Measurements from ENCODE around the gene DNAAF8.

The DNAAF8 gene

DNA sequence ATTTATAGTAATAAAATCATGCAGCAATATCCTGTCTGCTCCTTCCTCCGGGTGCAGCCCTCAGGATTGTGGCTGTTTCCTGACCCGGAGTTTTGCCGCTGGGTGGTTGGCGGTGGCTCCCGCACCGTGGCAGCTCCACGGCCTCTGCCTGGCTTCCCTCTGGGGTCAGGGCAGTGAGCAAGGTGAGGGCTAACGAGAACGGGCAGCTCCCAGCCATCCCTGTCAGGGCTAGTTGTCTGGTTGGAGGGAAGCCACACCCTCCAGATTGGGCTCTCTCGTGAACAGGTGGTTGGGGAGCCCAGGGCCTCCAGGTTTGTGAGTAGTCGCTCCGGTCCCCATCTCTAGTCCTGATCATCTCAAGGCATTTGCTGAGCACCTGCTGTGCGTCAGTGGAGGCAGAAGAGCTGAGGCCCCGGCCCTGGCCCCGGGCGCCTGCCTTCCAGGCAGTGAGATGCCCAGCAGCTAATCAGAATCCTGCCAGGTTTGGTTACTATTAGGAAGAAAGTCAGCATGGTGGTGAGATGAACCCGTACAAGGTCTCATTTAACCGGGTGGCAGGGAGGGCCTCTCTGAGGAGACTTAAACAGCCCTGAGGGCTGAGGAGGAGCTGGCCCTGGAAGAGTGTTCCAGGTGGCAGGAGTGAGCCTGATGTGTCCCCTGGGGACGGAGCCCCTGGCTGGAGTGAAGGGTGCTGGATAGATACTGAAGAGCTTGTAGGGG is 43.2 kb upstream of the DNAAF8 start:
- Histone ChIP-seq H3K36me3 (ENCODE audit: control insufficient read depth, insufficient read depth, low read length) (peaks cover 23% of the 10 kb centered on the region), H3K27me3 (replicated peaks; ENCODE audit: control insufficient read depth, insufficient read depth, low read length) (no peaks in the 10 kb centered on the region), H3K4me3 (replicated peaks; ENCODE audit: low read depth, low read length) (no peak overlapping the region)
- TF ChIP-seq, protein P1, sequence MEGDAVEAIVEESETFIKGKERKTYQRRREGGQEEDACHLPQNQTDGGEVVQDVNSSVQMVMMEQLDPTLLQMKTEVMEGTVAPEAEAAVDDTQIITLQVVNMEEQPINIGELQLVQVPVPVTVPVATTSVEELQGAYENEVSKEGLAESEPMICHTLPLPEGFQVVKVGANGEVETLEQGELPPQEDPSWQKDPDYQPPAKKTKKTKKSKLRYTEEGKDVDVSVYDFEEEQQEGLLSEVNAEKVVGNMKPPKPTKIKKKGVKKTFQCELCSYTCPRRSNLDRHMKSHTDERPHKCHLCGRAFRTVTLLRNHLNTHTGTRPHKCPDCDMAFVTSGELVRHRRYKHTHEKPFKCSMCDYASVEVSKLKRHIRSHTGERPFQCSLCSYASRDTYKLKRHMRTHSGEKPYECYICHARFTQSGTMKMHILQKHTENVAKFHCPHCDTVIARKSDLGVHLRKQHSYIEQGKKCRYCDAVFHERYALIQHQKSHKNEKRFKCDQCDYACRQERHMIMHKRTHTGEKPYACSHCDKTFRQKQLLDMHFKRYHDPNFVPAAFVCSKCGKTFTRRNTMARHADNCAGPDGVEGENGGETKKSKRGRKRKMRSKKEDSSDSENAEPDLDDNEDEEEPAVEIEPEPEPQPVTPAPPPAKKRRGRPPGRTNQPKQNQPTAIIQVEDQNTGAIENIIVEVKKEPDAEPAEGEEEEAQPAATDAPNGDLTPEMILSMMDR (IDR thresholded peaks at IDR 0.05; ENCODE audit: insufficient read depth, low read length, poor library complexity, severe bottlenecking) = no peak
- no peak for DNase-seq (ENCODE audit: extremely low read depth, insufficient read length)

- Histone ChIP-seq H3K36me3 (ENCODE audit: control insufficient read depth, insufficient read depth, low read length) (peaks cover 20% of the 10 kb centered on the region), H3K4me3 (replicated peaks; ENCODE audit: low read depth, low read length) (no peak overlapping the region)
- TF ChIP-seq, protein P1 (IDR thresholded peaks at IDR 0.05; ENCODE audit: insufficient read depth, low read length, poor library complexity, severe bottlenecking) = no peak
Observed at GRCh38 chr16:4691666-4692412, 42.5 kb upstream of the DNAAF8 start.

GRCh38 chr16:4692460-4693295 is 41.7 kb upstream of the DNAAF8 start:
- Histone ChIP-seq H3K4me3 (replicated peaks; ENCODE audit: low read depth, low read length) (peak overlapping the region; percentile 73), H3K36me3 (ENCODE audit: control insufficient read depth, insufficient read depth, low read length) (peaks cover 24% of the 10 kb centered on the region), H3K27me3 (replicated peaks; ENCODE audit: control insufficient read depth, insufficient read depth, low read length) (no peaks in the 10 kb centered on the region)
- TF ChIP-seq, protein P1 (IDR thresholded peaks at IDR 0.05; ENCODE audit: insufficient read depth, low read length, poor library complexity, severe bottlenecking) = no peak
- DNase-seq (ENCODE audit: extremely low read depth, insufficient read length) = no peak

More at GRCh38 chr16:4691666-4692412, 42.5 kb upstream of the DNAAF8 start:
- no peaks in the 10 kb centered on the region for H3K27me3 ChIP-seq (replicated peaks; ENCODE audit: control insufficient read depth, insufficient read depth, low read length)
- no peak for DNase-seq (ENCODE audit: extremely low read depth, insufficient read length)

DNA sequence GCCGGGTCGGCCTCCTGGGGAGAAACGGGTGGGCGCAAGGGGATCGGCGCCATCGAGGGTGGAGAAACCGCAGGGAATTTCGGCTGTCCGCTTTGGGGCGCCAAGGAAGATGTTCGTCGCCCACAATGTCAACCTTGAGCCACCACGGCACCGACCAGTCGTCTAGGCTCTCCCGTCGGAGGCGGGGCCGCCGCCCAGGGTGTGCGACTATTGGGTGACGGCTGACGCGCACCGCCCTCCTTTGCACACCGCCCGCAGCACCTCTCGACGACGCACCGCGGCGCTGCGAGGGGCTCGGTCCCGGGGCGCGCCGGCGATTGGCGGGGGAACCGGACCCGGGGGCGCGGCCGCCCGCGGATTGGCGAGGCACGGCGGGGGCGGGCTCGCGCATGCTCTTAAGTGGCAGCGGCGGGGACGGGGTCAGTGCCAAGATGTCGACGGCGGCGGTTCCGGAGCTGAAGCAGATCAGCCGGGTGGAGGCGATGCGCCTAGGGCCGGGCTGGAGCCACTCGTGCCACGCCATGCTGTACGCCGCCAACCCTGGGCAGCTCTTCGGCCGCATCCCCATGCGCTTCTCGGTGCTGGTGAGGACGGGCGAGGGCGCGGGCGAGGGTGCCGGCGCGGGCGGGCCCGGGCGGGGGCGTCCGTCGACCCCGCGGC is 40.9 kb upstream of the DNAAF8 start, which contains the start of gene NUDT16L1:
Gene NUDT16L1 (plus strand): TSS at position 267 of the 660 bp plus-strand sequence. CDS start 165 bp downstream, at position 432.
- no peaks in the 10 kb centered on the region for H3K27me3 ChIP-seq (replicated peaks; ENCODE audit: control insufficient read depth, insufficient read depth, low read length)
- H3K4me3 ChIP-seq (replicated peaks; ENCODE audit: low read depth, low read length) = peak within 1 kb of the TSS; percentile 90
- peaks cover 28% of the 10 kb centered on the region for H3K36me3 ChIP-seq (ENCODE audit: control insufficient read depth, insufficient read depth, low read length)
- TF ChIP-seq, protein P1 (IDR thresholded peaks at IDR 0.05; ENCODE audit: insufficient read depth, low read length, poor library complexity, severe bottlenecking) = no peak
- peak; percentile 99 for DNase-seq (ENCODE audit: extremely low read depth, insufficient read length)

DNA sequence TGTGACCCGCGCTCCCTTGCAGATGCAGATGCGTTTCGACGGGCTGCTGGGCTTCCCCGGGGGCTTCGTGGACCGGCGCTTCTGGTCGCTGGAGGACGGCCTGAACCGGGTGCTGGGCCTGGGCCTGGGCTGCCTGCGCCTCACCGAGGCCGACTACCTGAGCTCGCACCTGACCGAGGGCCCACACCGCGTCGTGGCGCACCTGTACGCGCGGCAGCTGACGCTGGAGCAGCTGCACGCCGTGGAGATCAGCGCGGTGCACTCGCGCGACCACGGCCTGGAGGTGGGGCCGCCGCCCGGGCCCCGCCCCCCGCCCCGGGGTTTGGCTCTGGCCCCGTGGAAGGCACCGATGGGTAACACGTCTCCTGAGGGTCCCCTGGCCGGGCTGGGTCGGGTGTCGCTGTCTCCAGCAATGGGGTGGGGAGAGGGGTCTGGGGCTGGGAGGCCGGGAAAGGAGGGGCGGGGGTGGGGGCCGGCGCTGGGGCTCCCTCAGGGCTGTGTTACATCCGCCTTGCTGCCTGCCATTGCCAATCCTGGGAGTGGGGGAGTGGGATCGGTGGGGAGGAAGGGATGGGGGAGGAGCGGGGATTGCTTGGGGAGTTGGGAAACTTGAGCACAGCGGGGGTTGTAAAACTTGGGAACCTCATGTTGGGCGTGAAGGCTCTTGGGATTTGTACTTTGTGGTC is 40.2 kb upstream of the DNAAF8 start:
- DNase-seq (ENCODE audit: extremely low read depth, insufficient read length) = peak; percentile 66
- Histone ChIP-seq H3K36me3 (ENCODE audit: control insufficient read depth, insufficient read depth, low read length) (peaks cover 31% of the 10 kb centered on the region), H3K27me3 (replicated peaks; ENCODE audit: control insufficient read depth, insufficient read depth, low read length) (no peaks in the 10 kb centered on the region), H3K4me3 (replicated peaks; ENCODE audit: low read depth, low read length) (peak overlapping the region; percentile 90)
- TF ChIP-seq, protein P1 (IDR thresholded peaks at IDR 0.05; ENCODE audit: insufficient read depth, low read length, poor library complexity, severe bottlenecking) = no peak
